Hepatocyte (in vitro differentiated cells): ENCODE results near the gene KIF22. TPM values are rescaled to one million over a fixed set of nuclear protein-coding genes. Genes with fewer than 3 reads are reported as not detected.
"Not testable (repeated sequence)": the region's sequence is repeated elsewhere in the genome, so short reads cannot be mapped to it uniquely, and the experiment has no call there.

ENCODE experiments used
- DNase-seq: peaks from one replicate; pipeline ENCODE4 v3.0.0-alpha.2; 2016; ENCODE audit warnings: low spot score
- H2AFZ ChIP-seq: fragments of 200-600 bp; sonication (generic); 2 replicates; pipeline ENCODE4 v1.6.0; 2016; ENCODE audit warnings: antibody characterized with exemption, mild to moderate bottlenecking
- H3K27ac ChIP-seq: fragments of 200-600 bp; sonication (generic); 2 replicates; pipeline ENCODE4 v1.5.1; 2016; ENCODE audit warnings: mild to moderate bottlenecking
- H3K27me3 ChIP-seq: fragments of 200-600 bp; sonication (generic); 2 replicates; pipeline ENCODE4 v1.6.1; 2016
- H3K36me3 ChIP-seq: fragments of 200-600 bp; sonication (generic); replicated peaks from 2 replicates; pipeline ENCODE4 v1.5.1; 2016; ENCODE audit warnings: low read depth; ENCODE audit not compliant: insufficient read depth
- H3K4me1 ChIP-seq: fragments of 200-600 bp; sonication (generic); 2 replicates; pipeline ENCODE4 v1.5.1; 2016; ENCODE audit warnings: mild to moderate bottlenecking, moderate library complexity; ENCODE audit not compliant: insufficient read depth
- H3K4me2 ChIP-seq: fragments of 200-600 bp; sonication (generic); 2 replicates; pipeline ENCODE4 v1.6.0; 2016
- H3K4me3 ChIP-seq: fragments of 200-600 bp; sonication (generic); 2 replicates; pipeline ENCODE4 v1.5.1; 2016; ENCODE audit warnings: mild to moderate bottlenecking
- H3K79me2 ChIP-seq: fragments of 200-600 bp; sonication (generic); 2 replicates; pipeline ENCODE4 v1.6.0; 2017; ENCODE audit warnings: mild to moderate bottlenecking
- H3K9me2 ChIP-seq: fragments of 200-600 bp; sonication (generic); replicated peaks from 2 replicates; pipeline ENCODE4 v1.6.0; 2017; ENCODE audit warnings: mild to moderate bottlenecking; ENCODE audit not compliant: insufficient read depth
- H3K9me3 ChIP-seq: fragments of 200-600 bp; sonication (generic); 2 replicates; pipeline ENCODE4 v1.5.1; 2016; ENCODE audit warnings: low read depth, mild to moderate bottlenecking
- H4K20me1 ChIP-seq: fragments of 200-600 bp; sonication (generic); 2 replicates; pipeline ENCODE4 v1.6.0; 2016; ENCODE audit warnings: mild to moderate bottlenecking; ENCODE audit not compliant: insufficient read depth, poor library complexity, severe bottlenecking
- EZH2 ChIP-seq: fragments of 200-600 bp; sonication (generic); IDR thresholded peaks from 2 replicates; pipeline ENCODE4 v1.6.1; 2016; ENCODE audit warnings: antibody characterized with exemption, mild to moderate bottlenecking, borderline replicate concordance
- EZH2phosphoT487 ChIP-seq: fragments of 200-600 bp; sonication (generic); IDR thresholded peaks from one replicate; pipeline ENCODE4 v1.6.1; 2018; ENCODE audit warnings: antibody characterized with exemption, mild to moderate bottlenecking, low read depth, moderate library complexity; ENCODE audit not compliant: unreplicated experiment, severe bottlenecking
- WGBS: methylation state at CpG from one replicate; pipeline ENCODE4 v1.1.6; 2016; ENCODE audit warnings: low lambda C conversion rate; ENCODE audit errors: missing lambda C conversion rate; 5-methylcytosine and 5-hydroxymethylcytosine counted together
- polyA plus RNA-seq: library from polyadenylated mRNA; unstranded; fragments of >200 nt; fragmentation: Nextera tagmentation; extraction: Ambion mirVana; gene quantifications from 2 replicates; pipeline ENCODE4 v1.2.1, GENCODE V29; 2016
- total RNA-seq: library from RNA; depleted of rRNA; stranded (reverse); fragments of >200 nt; gene quantifications from 2 replicates; pipeline ENCODE4 v1.2.3, GENCODE V29; 2014
- TF ChIP-seq, protein P1 (sequence below): fragments of 200-600 bp; sonication (generic); IDR thresholded peaks from 2 replicates; pipeline ENCODE4 v1.5.1; 2016; ENCODE audit warnings: antibody characterized with exemption, mild to moderate bottlenecking; ENCODE audit not compliant: poor library complexity

Gene KIF22
- total and polyA plus RNA-seq, 2 experiments from 2014 or later: 42.5 to 42.6 TPM

DNA sequence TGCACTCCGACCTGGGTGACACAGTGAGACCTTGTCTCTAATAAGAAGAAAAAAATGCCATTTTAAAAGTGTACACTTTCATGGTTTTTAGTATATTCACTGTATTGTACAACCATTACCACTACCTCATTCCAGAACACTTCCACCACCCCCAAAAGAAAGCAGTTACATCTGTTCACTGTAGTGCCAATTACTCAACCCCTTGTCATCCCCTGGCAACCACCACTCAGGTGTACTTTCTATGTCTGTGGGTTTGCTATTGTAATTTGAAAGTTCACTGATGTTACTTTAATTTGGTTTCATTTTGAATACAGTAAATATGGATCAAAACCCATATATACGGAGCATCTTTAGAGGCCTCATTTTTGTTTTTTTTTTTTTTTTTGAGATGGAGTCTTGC is 6.4 kb upstream of the KIF22 start:
- TF ChIP-seq EZH2 (no peak), EZH2phosphoT487 (no peak)
- TF ChIP-seq, protein P1, sequence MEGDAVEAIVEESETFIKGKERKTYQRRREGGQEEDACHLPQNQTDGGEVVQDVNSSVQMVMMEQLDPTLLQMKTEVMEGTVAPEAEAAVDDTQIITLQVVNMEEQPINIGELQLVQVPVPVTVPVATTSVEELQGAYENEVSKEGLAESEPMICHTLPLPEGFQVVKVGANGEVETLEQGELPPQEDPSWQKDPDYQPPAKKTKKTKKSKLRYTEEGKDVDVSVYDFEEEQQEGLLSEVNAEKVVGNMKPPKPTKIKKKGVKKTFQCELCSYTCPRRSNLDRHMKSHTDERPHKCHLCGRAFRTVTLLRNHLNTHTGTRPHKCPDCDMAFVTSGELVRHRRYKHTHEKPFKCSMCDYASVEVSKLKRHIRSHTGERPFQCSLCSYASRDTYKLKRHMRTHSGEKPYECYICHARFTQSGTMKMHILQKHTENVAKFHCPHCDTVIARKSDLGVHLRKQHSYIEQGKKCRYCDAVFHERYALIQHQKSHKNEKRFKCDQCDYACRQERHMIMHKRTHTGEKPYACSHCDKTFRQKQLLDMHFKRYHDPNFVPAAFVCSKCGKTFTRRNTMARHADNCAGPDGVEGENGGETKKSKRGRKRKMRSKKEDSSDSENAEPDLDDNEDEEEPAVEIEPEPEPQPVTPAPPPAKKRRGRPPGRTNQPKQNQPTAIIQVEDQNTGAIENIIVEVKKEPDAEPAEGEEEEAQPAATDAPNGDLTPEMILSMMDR: no peak
- DNase-seq: no peak

GRCh38 chr16:29784901-29785500 is 5.5 kb upstream of the KIF22 start:
- no peaks in the 10 kb centered on the region for H3K9me3 ChIP-seq
- peak; percentile 82 for DNase-seq
- no peak overlapping the region for H3K27ac ChIP-seq
- TF ChIP-seq EZH2: no peak
- TF ChIP-seq, protein P1: peak; percentile 72
- TF ChIP-seq EZH2phosphoT487: no peak
- H3K79me2 ChIP-seq: no peaks in the 10 kb centered on the region
- H4K20me1 ChIP-seq: no peaks in the 10 kb centered on the region
- H2AFZ ChIP-seq: peak overlapping the region; percentile 47
- no peaks in the 10 kb centered on the region for H3K27me3 ChIP-seq
- H3K4me3 ChIP-seq: no peak overlapping the region
- H3K36me3 ChIP-seq: no peaks in the 10 kb centered on the region
- H3K4me1 ChIP-seq: no peaks in the 10 kb centered on the region
- H3K4me2 ChIP-seq: peak overlapping the region; percentile 70
- WGBS: 16% methylated on average over 38 of the region's 38 CpGs
- no peaks in the 10 kb centered on the region for H3K9me2 ChIP-seq

More for the DNA sequence above, 6.4 kb upstream of the KIF22 start:
- Histone ChIP-seq H2AFZ (no peak overlapping the region), H3K27me3 (no peaks in the 10 kb centered on the region), H3K9me2 (no peaks in the 10 kb centered on the region), H3K9me3 (no peaks in the 10 kb centered on the region), H4K20me1 (no peaks in the 10 kb centered on the region), H3K79me2 (no peaks in the 10 kb centered on the region), H3K4me1 (no peaks in the 10 kb centered on the region), H3K4me2 (no peak overlapping the region), H3K4me3 (no peak overlapping the region), H3K27ac (peak overlapping the region; percentile 67), H3K36me3 (no peaks in the 10 kb centered on the region)
- WGBS: 100% methylated on average over 2 of the region's 2 CpGs

DNA sequence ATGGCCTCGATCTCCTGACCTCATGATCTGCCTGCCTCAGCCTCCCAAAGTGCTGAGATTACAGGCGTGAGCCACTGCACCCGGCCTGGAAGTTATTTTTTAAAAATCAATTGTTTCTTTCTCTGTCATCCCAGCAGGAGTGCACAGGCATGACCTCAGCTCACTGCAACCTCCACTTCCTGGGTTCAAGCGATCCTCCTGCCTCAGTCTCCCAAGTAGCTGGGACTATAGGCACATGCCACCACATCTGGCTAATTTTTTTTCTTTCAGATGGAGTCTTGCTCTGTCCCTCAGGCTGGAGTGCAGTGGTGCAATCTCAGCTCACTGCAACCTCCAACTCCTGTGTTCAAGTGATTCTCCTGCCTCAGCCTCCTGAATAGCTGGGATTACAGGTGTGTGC is 3.4 kb upstream of the KIF22 start:
- H2AFZ ChIP-seq, H3K27ac ChIP-seq, H3K4me2 ChIP-seq, H3K36me3 ChIP-seq, H3K4me3 ChIP-seq, H3K27me3 ChIP-seq, H3K4me1 ChIP-seq, DNase-seq, H3K9me3 ChIP-seq, H4K20me1 ChIP-seq, H3K9me2 ChIP-seq: not testable (repeated sequence)
- 93% methylated on average over 4 of the region's 4 CpGs for WGBS
- H3K79me2 ChIP-seq: peaks cover 14% of the 10 kb centered on the region

DNA sequence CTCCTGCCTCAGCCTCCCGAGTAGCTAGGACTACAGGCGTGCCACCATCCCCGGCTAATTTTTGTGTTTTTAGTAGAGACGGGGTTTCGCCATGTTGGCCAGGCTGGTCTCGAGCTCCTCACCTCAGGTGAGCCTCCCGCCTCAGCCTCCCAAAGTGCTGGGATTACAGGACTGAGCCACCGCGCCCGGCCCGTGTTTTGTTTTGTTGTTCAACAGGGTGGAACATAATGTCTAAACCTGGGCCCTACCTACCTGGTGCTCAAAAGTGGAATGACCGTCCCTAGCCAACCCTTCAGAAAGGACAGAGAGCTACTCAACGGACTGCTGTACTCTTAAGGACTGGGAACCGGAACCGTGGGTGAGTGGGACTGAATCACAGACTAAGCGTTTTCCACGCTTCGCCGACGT is 772 bp upstream of the KIF22 start:
- WGBS: 75% methylated on average over 20 of the region's 20 CpGs
- Histone ChIP-seq H3K4me1 (no peaks in the 10 kb centered on the region), H3K9me2 (no peaks in the 10 kb centered on the region), H2AFZ (peak overlapping the region; percentile 80), H3K27me3 (no peaks in the 10 kb centered on the region), H3K4me2 (peak overlapping the region; percentile 85), H3K36me3 (no peaks in the 10 kb centered on the region), H3K9me3 (no peaks in the 10 kb centered on the region), H3K79me2 (peaks cover 40% of the 10 kb centered on the region), H4K20me1 (peaks cover 2% of the 10 kb centered on the region), H3K4me3 (peak overlapping the region; percentile 7), H3K27ac (peak overlapping the region; percentile 92)
- TF ChIP-seq EZH2 (no peak), EZH2phosphoT487 (no peak)
- TF ChIP-seq, protein P1: no peak
- DNase-seq: no peak
